B cell (primary cell): ENCODE measurements around the gene ANP32A. TPM values are rescaled to one million over a fixed set of nuclear protein-coding genes. Genes with fewer than 3 reads are reported as not detected.

ENCODE experiments used
- ATAC-seq: fragments of 200-7000 bp; cut with Tn5 transposase; one replicate; pipeline ENCODE4 v1.10.0; 2021; ENCODE audit warnings: low read depth, mild to moderate bottlenecking, moderate number of reproducible peaks, moderate library complexity
- CTCF ChIA-PET: fragments of 350-600 bp; sonication (Branson Sonifier 250); formaldehyde crosslinking; loops from one replicate; lab custom pipeline; 2021; ENCODE audit warnings: antibody characterized with exemption, inconsistent platforms; lab: Charles Lee
- POLR2A ChIA-PET: fragments of 350-600 bp; sonication (Branson Sonifier 250); formaldehyde crosslinking; loops from one replicate; lab custom pipeline; 2021; ENCODE audit warnings: antibody characterized with exemption; lab: Charles Lee
- DNase-seq: peaks from one replicate; pipeline ENCODE4 v3.0.0; 2013
- H2AFZ ChIP-seq: 2 replicates; pipeline ENCODE4 v1.6.1; 2012; ENCODE audit warnings: mild to moderate bottlenecking, low read depth, low read length; ENCODE audit not compliant: insufficient read depth, poor library complexity, severe bottlenecking
- H3K27ac ChIP-seq, 2 donors: 1 replicate in 1 of 2; 2 replicates in 1 of 2; pipeline ENCODE4 v1.5.1; 2012 to 2013; ENCODE audit warnings: low read length in 2 of 2, mild to moderate bottlenecking in 2 of 2, moderate library complexity in 1 of 2
- H3K27me3 ChIP-seq, 4 experiments: fragments of 200-600 bp in 1 of 4; sonication (generic) in 1 of 4; replicated peaks in 1 of 4; 1 replicate in 2 of 4; 2 replicates in 2 of 4; pipeline versions ENCODE4 v1.6.1 to v1.7.0; 2013 to 2016; ENCODE audit warnings: low read length in 3 of 4, mild to moderate bottlenecking in 2 of 4, mixed read lengths in 1 of 4, moderate library complexity in 1 of 4; ENCODE audit not compliant: insufficient read depth in 4 of 4, control insufficient read depth in 3 of 4; ENCODE audit errors: control extremely low read depth in 1 of 4
- H3K36me3 ChIP-seq, 2 experiments: replicated peaks in 1 of 2; 1 replicate in 1 of 2; 2 replicates in 1 of 2; pipeline versions ENCODE4 v1.6.1 to v1.7.1; 2013; ENCODE audit warnings: low read length in 1 of 2; ENCODE audit not compliant: insufficient read depth in 2 of 2, control insufficient read depth in 1 of 2; ENCODE audit errors: control extremely low read depth in 1 of 2, extremely low read depth in 1 of 2
- H3K4me1 ChIP-seq, 2 donors: fragments of 200-600 bp in 1 of 2; sonication (generic) in 1 of 2; 1 replicate in 1 of 2; 2 replicates in 1 of 2; pipeline versions ENCODE4 v1.5.1 to v1.6.1; 2013 to 2017; ENCODE audit warnings: low read length in 2 of 2; ENCODE audit not compliant: control insufficient read depth in 2 of 2, insufficient read depth in 2 of 2
- H3K4me2 ChIP-seq: replicated peaks from 2 replicates; pipeline ENCODE3; 2012; ENCODE audit warnings: mild to moderate bottlenecking, low read depth, low read length; ENCODE audit not compliant: poor library complexity, severe bottlenecking
- H3K4me3 ChIP-seq, 5 experiments: fragments of 200-600 bp in 1 of 5; sonication (generic) in 1 of 5; 1 replicate in 3 of 5; 2 replicates in 2 of 5; pipeline versions ENCODE4 v1.5.1 to v1.7.0; 2011 to 2016; ENCODE audit warnings: low read length in 4 of 5, mild to moderate bottlenecking in 4 of 5, low read depth in 2 of 5, control low read depth in 1 of 5, moderate library complexity in 1 of 5; ENCODE audit not compliant: insufficient read depth in 1 of 5; ENCODE audit errors: control extremely low read depth in 1 of 5, extremely low read depth in 1 of 5
- H3K79me2 ChIP-seq: fragments of 200-600 bp; sonication (generic); one replicate; pipeline ENCODE4 v1.6.0; 2016; ENCODE audit warnings: low read length; ENCODE audit not compliant: control insufficient read depth, insufficient read depth
- H3K9ac ChIP-seq: fragments of 200-600 bp; sonication (generic); 2 replicates; pipeline ENCODE4 v1.6.1; 2017; ENCODE audit warnings: mild to moderate bottlenecking, low read length, moderate library complexity
- H3K9me3 ChIP-seq, 3 donors: one replicate each; pipeline versions ENCODE4 v1.6.1 to v1.7.1; 2013; ENCODE audit warnings: low read length in 2 of 3; ENCODE audit not compliant: control insufficient read depth in 2 of 3, insufficient read depth in 1 of 3; ENCODE audit errors: control extremely low read depth in 1 of 3
- H4K20me1 ChIP-seq: 2 replicates; pipeline ENCODE4 v1.6.0; 2012; ENCODE audit warnings: mild to moderate bottlenecking, low read length; ENCODE audit not compliant: insufficient read depth, control insufficient read depth, poor library complexity, severe bottlenecking
- H3K27ac Mint-ChIP-seq: one replicate; pipeline ENCODE4 v1.8.0; 2021; ENCODE audit warnings: mixed read lengths
- H3K27me3 Mint-ChIP-seq: one replicate; pipeline ENCODE4 v1.8.0; 2021; ENCODE audit warnings: mixed read lengths
- H3K4me1 Mint-ChIP-seq: one replicate; pipeline ENCODE4 v1.8.0; 2021; ENCODE audit warnings: mixed read lengths
- H3K4me3 Mint-ChIP-seq: one replicate; pipeline ENCODE4 v1.8.0; 2021; ENCODE audit warnings: mixed read lengths
- H3K9me3 Mint-ChIP-seq: one replicate; pipeline ENCODE4 v1.8.0; 2022; ENCODE audit warnings: mixed read lengths; ENCODE audit not compliant: insufficient read depth
- EZH2 ChIP-seq: IDR thresholded peaks from 2 replicates; pipeline ENCODE4 v1.6.1; 2012; ENCODE audit warnings: borderline replicate concordance, low read depth, mild to moderate bottlenecking, moderate library complexity, low read length; ENCODE audit not compliant: insufficient read depth, poor library complexity, severe bottlenecking
- WGBS: methylation state at CpG from one replicate; pipeline ENCODE4 v1.1.5; 2013; ENCODE audit warnings: missing lambda C conversion rate; ENCODE audit not compliant: insufficient coverage; 5-methylcytosine and 5-hydroxymethylcytosine counted together
- intact Hi-C: fragments of 100-400 bp; cut with micrococcal nuclease; formaldehyde crosslinking; loops from one replicate; pipeline ENCODE4 v1.10.0; 2022
- polyA plus RNA-seq: library from polyadenylated mRNA; depleted of rRNA; stranded (reverse); fragments of >200 nt; gene quantifications from 2 replicates; pipeline ENCODE4 v1.2.3, GENCODE V29; 2012
- total RNA-seq, 2 donors: library from RNA; stranded (reverse); fragments of 120-200 nt in 1 of 2; gene quantifications; 1 replicate in 1 of 2; 2 replicates in 1 of 2; pipeline versions ENCODE4 v1.2.3 to v1.2.4, GENCODE V29; 2013 to 2022
- TF ChIP-seq, protein P1 (sequence below): fragments of 200-600 bp; IDR thresholded peaks from one replicate; pipeline ENCODE4 v1.8.0; 2022; ENCODE audit warnings: antibody characterized with exemption, mild to moderate bottlenecking

Gene ANP32A
- total and polyA plus RNA-seq, 2 donors (not counting 1 experiment from before 2014, with no cell fraction given), result 26.4 to 163 TPM

- peaks cover 29 to 31% of the 10 kb centered on the region in 2 donors for H3K4me1 ChIP-seq
Measured at GRCh38 chr15:68815598-68815997, 5.1 kb downstream of the ANP32A start.

DNA sequence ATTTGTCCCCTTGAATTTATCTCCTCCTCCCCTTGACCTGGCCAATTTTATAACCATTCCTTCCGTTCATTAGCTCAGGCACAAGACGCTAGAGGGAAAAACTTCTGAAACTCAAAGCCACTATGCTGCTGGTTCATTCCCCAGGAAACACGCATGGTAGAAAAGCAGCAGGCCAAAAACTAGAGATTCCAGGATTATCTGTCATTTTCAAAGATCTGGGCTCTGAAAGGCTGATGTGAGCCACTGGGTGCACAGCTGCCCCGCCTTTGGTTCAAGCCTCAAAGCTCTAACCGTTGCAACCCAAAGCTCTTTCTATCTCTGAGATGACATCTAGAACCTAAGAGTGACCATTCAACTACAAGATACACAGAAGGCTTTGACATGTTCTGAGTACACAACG is 6.1 kb downstream of the ANP32A start:
- H3K4me3 ChIP-seq, result no peak overlapping the region
- no peak overlapping the region for H3K4me2 ChIP-seq
- H3K79me2 ChIP-seq, result peaks cover 100% of the 10 kb centered on the region
- H3K9me3 ChIP-seq, result no peaks in the 10 kb centered on the region
- intact Hi-C loops, result loop anchor here (10.0 kb wide), 1 partner anchor 970 kb away; the partner anchor contains the start of gene RNU6-1
- DNase-seq (no peak), ATAC-seq (no peak)
- H3K4me1 ChIP-seq, result peaks cover 33 to 40% of the 10 kb centered on the region in 2 donors
- peaks cover 0 to 6% of the 10 kb centered on the region in 2 experiments for H3K36me3 ChIP-seq
- peak overlapping the region in 1 of 2 donors; percentile 43 for H3K27ac ChIP-seq
- peaks cover 72% of the 10 kb centered on the region for H4K20me1 ChIP-seq
- POLR2A ChIA-PET, result no interaction called here
- H3K4me3 Mint-ChIP-seq, result no peak overlapping the region
- no peaks in the 10 kb centered on the region for H3K9me3 Mint-ChIP-seq
- peaks cover 65% of the 10 kb centered on the region for H3K4me1 Mint-ChIP-seq
- H3K27me3 ChIP-seq, result no peaks in the 10 kb centered on the region
- no peak for TF ChIP-seq EZH2
- TF ChIP-seq, protein P1, sequence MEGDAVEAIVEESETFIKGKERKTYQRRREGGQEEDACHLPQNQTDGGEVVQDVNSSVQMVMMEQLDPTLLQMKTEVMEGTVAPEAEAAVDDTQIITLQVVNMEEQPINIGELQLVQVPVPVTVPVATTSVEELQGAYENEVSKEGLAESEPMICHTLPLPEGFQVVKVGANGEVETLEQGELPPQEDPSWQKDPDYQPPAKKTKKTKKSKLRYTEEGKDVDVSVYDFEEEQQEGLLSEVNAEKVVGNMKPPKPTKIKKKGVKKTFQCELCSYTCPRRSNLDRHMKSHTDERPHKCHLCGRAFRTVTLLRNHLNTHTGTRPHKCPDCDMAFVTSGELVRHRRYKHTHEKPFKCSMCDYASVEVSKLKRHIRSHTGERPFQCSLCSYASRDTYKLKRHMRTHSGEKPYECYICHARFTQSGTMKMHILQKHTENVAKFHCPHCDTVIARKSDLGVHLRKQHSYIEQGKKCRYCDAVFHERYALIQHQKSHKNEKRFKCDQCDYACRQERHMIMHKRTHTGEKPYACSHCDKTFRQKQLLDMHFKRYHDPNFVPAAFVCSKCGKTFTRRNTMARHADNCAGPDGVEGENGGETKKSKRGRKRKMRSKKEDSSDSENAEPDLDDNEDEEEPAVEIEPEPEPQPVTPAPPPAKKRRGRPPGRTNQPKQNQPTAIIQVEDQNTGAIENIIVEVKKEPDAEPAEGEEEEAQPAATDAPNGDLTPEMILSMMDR, result no peak
- H3K9ac ChIP-seq, result no peak overlapping the region
- WGBS, result 87% methylated on average over 6 of the region's 6 CpGs
- no peaks in the 10 kb centered on the region for H3K27me3 Mint-ChIP-seq
- peak overlapping the region; percentile 12 for H3K27ac Mint-ChIP-seq
- H2AFZ ChIP-seq, result no peak overlapping the region
- CTCF ChIA-PET, result interaction anchor here (0.6 to 1.4 kb wide), 6 partner anchors 10 to 607 kb away, joined by 3 to 5 read pairs (median 3); no protein-coding TSS in a partner anchor

More at GRCh38 chr15:68815598-68815997, 5.1 kb downstream of the ANP32A start:
- H3K4me1 Mint-ChIP-seq, result peaks cover 55% of the 10 kb centered on the region
- ChIA-PET POLR2A (interaction anchor here (2.8 kb wide), 1 partner anchor 20 kb away, joined by 15 read pairs; no protein-coding TSS in a partner anchor), CTCF (interaction anchor here (0.9 to 2.8 kb wide), 2 partner anchors 13 to 17 kb away, joined by 3 to 13 read pairs; no protein-coding TSS in a partner anchor)
- Histone ChIP-seq H3K4me3 (no peak overlapping the region), H3K27me3 (no peaks in the 10 kb centered on the region), H3K9ac (no peak overlapping the region), H4K20me1 (peaks cover 62% of the 10 kb centered on the region), H3K9me3 (no peaks in the 10 kb centered on the region), H3K79me2 (peaks cover 100% of the 10 kb centered on the region), H2AFZ (no peak overlapping the region), H3K4me2 (peak overlapping the region; percentile 85), H3K36me3 (no peaks in the 10 kb centered on the region), H3K27ac (peak overlapping the region in 1 of 2 donors; percentile 93)
- H3K4me3 Mint-ChIP-seq, result peak overlapping the region; percentile 95
- no peaks in the 10 kb centered on the region for H3K27me3 Mint-ChIP-seq
- DNase-seq, result no peak
- 46% methylated on average over 2 of the region's 4 CpGs for WGBS
- TF ChIP-seq, protein P1, result no peak
- TF ChIP-seq EZH2, result no peak
- intact Hi-C loops, result loop anchor here (5.0 to 10.0 kb wide), 5 partner anchors 347 to 1282 kb away; partner anchors contain the start of genes CLN6, FEM1B, GLCE and RNU6-1
- H3K9me3 Mint-ChIP-seq, result no peaks in the 10 kb centered on the region
- peak overlapping the region; percentile 96 for H3K27ac Mint-ChIP-seq
- no peak for ATAC-seq
